ENCODE measurements around the gene TIAM2. TPM values are rescaled to one million over a fixed set of nuclear protein-coding genes. Genes with fewer than 3 reads are reported as not detected.
"Not testable (repeated sequence)": the region's sequence is repeated elsewhere in the genome, so short reads cannot be mapped to it uniquely, and the experiment has no call there.

The TIAM2 gene
- total RNA-seq, 1 donor from 2014 or later, result 171 TPM

- FAIRE-seq (no peak), DNase-seq (ENCODE audit: low spot score in 2 of 2) (no peak)
These were observed 8.3 kb upstream of the TIAM2 start for GRCh38 chr6:154986787-154987235.

DNA sequence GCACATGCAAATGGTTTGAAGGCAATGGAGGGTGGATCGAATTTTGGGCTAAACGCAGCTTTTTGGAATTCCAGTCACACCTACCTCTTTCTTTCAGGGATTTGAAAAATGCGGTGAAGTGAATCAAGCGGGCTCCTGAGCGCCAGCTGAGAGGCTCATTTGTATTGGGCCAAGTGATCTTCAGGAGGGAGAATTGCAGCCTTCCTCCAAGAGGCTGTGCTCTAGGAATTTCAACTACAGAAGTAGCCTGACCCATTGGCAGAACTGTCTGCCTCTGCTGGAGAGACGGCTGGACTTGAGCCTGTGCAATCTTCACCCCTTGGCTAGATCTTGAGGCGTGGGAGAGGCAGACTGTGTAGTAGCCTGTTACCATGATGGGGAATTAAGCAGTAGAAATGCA is 5.7 kb upstream of the TIAM2 start:
- no peak for FAIRE-seq
- DNase-seq (ENCODE audit: low spot score in 2 of 2), result no peak

GRCh38 chr6:154991207-154991606 is 3.9 kb upstream of the TIAM2 start:
- FAIRE-seq (no peak), DNase-seq (ENCODE audit: low spot score in 2 of 2) (no peak)

GRCh38 chr6:154993026-154993425 is 2.1 kb upstream of the TIAM2 start:
- no peak for DNase-seq (ENCODE audit: low spot score in 2 of 2)
- FAIRE-seq, result no peak

DNA sequence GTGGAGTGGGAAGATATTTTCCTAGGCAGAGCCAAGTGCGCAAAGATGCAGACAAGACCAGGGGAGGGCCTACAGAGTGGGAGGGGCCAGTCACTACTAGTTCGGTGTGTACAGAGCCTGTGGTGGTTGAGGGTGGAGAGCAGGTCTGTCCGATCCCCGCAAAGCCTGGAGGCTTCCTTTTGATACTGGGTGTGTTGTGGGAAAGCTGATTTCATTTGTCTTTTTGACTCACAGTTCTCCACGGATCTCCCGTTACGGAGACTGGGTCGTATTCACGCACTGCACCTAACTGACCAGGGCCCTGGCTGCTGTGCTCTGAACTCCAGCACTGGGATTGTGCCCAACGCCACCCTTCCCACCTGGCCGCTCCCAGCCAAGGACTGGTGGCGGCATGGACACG is 1.4 kb upstream of the TIAM2 start:
- no peak for FAIRE-seq
- no peak for DNase-seq (ENCODE audit: low spot score in 2 of 2)

DNA sequence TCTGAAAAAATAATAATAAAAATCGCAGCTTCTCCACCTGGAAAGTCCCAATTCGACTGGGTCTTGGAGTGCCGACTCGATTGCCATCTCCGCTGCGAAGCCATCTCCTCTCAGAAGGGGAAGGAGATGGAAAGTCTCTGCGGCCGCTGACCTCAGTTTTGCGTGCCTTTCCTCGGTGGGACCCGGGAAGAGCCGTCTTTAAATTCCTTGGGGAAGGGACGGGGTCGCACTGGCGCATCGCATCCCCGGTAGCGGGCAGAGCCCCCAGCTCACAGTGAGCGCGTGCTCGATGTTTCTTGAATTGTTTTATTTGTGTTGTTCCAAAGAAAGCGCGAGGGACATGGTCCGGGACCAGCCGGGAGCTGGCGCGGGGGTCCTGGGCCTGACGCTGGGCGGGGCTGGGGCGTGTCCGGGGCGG is 270 bp upstream of the TIAM2 start:
- no peak for FAIRE-seq

DNA sequence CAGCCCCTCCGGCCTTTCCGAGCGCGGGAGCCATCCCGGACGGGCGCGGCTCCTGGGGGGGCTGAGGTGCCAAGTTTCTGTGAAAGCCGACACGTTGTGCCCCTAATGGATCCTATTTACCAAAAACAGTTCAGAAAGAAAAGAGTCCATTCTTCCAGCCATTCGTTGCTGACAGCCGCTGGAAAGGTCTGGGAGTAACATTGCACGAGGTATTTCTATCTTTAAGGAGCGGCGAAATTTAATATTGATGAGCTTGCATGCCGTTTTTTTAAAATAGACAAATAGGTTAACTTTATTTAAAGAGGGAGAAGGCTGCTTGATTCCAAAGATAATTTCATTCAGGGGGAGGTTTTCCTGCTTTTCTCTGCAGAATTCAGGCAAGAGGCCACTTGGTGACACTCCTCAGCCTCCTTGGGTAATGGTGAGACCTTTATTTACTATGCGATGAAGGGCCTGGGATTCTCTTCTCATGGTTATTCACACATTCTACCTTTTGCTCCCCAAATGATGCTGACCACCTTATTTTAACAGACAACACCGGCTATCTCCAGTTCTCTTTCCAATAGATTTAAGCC is 988 bp downstream of the TIAM2 start:
- FAIRE-seq, result no peak
- DNase-seq (ENCODE audit: low spot score in 2 of 2), result no peak

More for the DNA sequence above, 270 bp upstream of the TIAM2 start:
- no peak for DNase-seq (ENCODE audit: low spot score in 2 of 2)

DNA sequence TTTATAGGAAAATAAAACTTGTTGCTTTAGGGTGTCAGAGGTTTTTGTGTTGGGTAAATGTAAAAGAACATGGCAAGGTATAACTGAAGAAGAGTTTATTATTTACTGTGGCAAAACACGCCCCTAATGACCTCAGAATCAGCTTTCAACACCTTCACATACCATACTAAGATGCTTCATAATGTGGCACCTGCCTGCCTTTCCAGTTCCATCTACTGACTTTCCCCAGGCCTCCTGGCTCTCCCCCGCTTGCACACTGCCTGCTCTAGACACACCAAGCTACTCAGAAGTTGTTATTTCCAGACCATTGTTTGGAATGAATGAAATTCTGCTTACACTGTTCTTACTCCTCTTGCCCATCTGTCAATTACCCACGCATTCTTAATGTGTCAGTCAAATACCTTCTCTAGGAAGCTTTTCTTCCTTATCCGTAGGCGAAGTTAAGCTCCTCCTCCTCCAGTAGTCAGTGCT is 1.8 kb downstream of the TIAM2 start:
- DNase-seq (ENCODE audit: low spot score in 2 of 2) (no peak), FAIRE-seq (no peak)

- DNase-seq (ENCODE audit: low spot score in 2 of 2) (no peak), FAIRE-seq (no peak)
These were observed 3.7 kb downstream of the TIAM2 start for GRCh38 chr6:154998855-154999254.

DNA sequence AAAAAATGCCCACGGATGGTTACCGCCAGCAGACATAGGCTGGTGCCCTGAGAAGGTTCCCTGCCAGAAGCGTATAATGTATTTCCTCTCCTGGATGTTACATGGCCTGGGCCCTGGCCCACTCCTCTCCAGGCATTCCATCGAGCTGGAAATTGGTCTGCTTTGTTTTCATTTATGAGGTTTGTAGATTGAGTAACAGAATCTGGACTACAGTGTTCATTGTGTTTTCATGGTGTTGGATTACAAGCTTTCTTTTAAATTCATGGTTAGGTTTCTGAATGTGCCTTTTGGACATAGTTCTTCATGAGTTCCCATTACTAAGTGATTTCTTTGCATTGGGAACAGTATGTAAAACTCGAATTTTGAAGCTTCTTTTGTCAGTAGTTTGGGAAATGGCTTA is 6.4 kb downstream of the TIAM2 start:
- FAIRE-seq (no peak), DNase-seq (ENCODE audit: low spot score in 2 of 2) (no peak)

GRCh38 chr6:155001934-155002333 is 6.8 kb downstream of the TIAM2 start:
- FAIRE-seq (no peak), DNase-seq (ENCODE audit: low spot score in 2 of 2) (no peak)

DNA sequence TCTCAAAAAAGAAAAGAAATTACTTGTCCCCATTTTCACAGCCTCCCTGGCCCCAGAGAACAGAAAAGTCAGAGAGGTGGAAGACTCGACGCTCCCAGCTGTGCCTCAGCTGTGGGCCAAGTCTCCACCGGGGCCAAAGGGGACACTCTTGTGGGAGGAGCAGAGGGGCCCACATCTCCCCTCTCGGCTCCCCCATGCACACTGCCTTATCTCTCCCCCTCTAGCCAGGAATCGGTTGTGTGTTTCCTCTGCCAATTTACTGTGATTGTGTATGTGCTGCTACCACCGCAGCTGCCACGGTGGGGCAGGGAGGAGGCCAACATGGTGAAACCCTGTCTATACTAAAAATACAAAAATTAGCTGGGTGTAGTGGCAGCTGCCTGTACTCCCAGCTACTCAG is 8.4 kb downstream of the TIAM2 start:
- no peak for DNase-seq (ENCODE audit: low spot score in 2 of 2)
- no peak for FAIRE-seq

DNA sequence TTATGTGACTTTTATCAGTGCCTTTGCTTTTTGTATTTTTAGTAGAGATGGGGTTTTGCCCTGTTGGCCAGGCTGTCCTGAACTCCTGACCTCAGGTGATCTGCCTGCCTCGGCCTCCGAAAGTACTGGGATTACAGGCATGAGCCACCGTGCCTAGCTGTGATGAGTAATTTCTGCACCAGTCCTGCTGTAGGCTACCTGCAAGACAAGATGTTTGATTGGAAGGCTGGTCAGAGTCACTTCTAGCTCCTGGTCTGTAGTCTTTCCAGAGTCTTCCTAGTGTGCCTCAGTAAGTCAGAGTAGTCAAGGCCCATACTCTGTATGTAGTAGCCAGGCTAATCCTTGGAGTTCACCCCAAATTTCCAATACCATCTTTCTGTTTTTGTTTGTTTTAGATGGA is 8.9 kb downstream of the TIAM2 start:
- no peak for DNase-seq (ENCODE audit: low spot score in 2 of 2)

DNA sequence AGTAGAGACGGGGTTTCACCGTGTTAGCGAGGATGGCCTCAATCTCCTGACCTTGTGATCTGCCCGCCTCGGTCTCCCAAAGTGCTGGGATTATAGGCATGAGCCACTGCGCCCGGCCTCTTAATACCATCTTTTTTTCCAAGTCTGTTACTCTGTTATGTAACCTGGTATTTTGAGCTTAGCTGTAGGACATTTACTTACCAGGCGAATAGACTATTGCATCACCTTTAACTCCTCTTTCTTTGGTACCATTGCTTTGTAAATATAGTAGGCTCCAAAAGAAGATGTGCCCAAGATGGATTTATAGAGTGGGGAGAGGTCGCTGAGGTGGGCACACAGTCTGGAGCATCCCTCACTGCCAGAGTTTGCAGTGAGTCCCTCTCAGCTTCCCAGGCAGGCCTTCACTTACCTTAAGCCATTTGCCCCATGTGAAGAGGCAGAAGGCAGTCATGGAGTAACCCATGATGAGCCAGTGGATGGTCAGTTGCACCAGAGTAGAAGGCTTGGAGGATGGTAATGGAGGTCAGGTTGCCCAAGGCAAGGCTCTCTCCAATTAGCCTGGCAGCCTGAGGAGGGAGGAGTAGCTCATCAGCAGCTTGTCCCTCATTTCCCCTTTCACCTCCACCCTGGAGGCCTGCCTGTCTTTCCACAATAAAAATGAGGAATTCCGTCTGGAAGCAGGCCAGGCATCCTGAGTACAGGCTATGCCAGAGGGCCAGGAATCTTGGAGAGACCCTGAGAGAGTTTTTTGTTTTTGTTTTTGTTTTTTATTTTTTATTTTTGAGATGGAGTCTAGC is 9.7 kb downstream of the TIAM2 start:
- no peak for FAIRE-seq
- no peak for DNase-seq (ENCODE audit: low spot score in 2 of 2)

More for the DNA sequence above, 8.9 kb downstream of the TIAM2 start:
- FAIRE-seq, result no peak

GRCh38 chr6:155008625-155009024 is 13.5 kb downstream of the TIAM2 start:
- FAIRE-seq, result no peak
- DNase-seq (ENCODE audit: low spot score in 2 of 2), result no peak

GRCh38 chr6:155010940-155011339 is 15.8 kb downstream of the TIAM2 start:
- DNase-seq (ENCODE audit: low spot score in 2 of 2) (no peak), FAIRE-seq (no peak)

GRCh38 chr6:155011809-155012291 is 16.7 kb downstream of the TIAM2 start:
- no peak for DNase-seq (ENCODE audit: low spot score in 2 of 2)
- no peak for FAIRE-seq

GRCh38 chr6:155013457-155013876 is 18.4 kb downstream of the TIAM2 start:
- DNase-seq (ENCODE audit: low spot score in 2 of 2), result no peak
- no peak for FAIRE-seq

GRCh38 chr6:155014137-155014536 is 19.0 kb downstream of the TIAM2 start:
- FAIRE-seq, result no peak
- DNase-seq (ENCODE audit: low spot score in 2 of 2), result no peak

GRCh38 chr6:155014670-155015300 is 19.7 kb downstream of the TIAM2 start:
- FAIRE-seq (no peak), DNase-seq (ENCODE audit: low spot score in 2 of 2) (no peak)

DNA sequence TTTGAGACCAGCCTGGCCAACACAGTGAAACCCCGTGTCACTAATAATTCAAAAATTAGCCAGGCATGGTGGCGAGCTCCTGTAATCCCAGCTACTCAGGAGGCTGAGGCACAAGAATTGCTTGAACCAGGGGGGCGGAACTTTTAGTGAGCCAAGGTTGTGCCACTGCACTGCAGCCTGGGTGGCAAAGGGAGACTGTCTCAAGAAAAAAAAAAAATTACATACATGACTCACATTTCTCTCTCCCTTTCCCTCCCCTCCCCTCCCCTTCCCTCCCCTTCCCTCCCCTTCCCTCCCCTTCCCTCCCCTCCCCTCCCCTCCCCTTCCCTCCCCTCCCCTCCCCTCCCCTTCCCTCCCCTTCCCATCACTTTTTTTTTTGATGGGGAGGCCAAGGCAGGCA is 23.3 kb downstream of the TIAM2 start:
- not testable (repeated sequence) for DNase-seq (ENCODE audit: low spot score in 2 of 2); FAIRE-seq
